Activated naive CD4-positive, alpha-beta T cell treated with anti-CD3 and anti-CD28 coated beads, Interleukin-2, amount 10 ng/mL, durations not matched to agents 7 days and 5 days (primary cell): ENCODE results near the gene CXCL8.
"Not testable (repeated sequence)": the region's sequence is repeated elsewhere in the genome, so short reads cannot be mapped to it uniquely, and the experiment has no call there.

Source experiments
- CTCF ChIA-PET: fragments of 350-600 bp; sonication (Branson Sonifier 250); formaldehyde crosslinking; loops from one replicate; lab custom pipeline; 2021; ENCODE audit warnings: antibody characterized with exemption; lab: Charles Lee
- DNase-seq: peaks from one replicate; pipeline ENCODE4 v3.0.0-alpha.2; 2020
- H3K27ac Mint-ChIP-seq: one replicate; pipeline ENCODE4 v1.8.0; 2021; ENCODE audit warnings: mild to moderate bottlenecking, moderate library complexity, mixed read lengths
- H3K27me3 Mint-ChIP-seq: one replicate; pipeline ENCODE4 v1.8.0; 2021; ENCODE audit warnings: mild to moderate bottlenecking, mixed read lengths
- H3K36me3 Mint-ChIP-seq: one replicate; pipeline ENCODE4 v1.8.0; 2021; ENCODE audit warnings: mixed read lengths
- H3K4me1 Mint-ChIP-seq: one replicate; pipeline ENCODE4 v1.8.0; 2021; ENCODE audit warnings: mixed read lengths
- H3K4me3 Mint-ChIP-seq: one replicate; pipeline ENCODE4 v1.8.0; 2021; ENCODE audit warnings: mild to moderate bottlenecking, moderate library complexity, mixed read lengths
- H3K9me3 Mint-ChIP-seq: one replicate; pipeline ENCODE4 v1.8.0; 2021; ENCODE audit warnings: mixed read lengths

Gene CXCL8

DNA sequence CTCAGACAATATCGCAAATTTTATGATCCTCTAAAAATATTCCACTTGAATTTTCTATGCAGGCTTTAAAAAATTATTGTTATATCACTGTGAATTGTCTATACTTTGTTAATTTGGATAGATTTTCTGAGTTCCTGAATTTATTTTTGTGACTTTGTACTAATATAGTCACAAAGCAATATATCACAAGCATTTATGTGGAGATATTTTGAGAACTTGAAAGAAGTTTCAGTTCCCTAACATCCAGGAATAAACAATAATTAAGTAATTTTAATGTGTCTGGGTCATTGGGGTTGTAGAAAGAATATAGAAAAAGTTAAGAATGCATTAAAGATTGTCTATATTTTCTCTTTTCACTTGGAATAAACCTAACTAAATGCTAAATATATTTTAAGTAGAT, 32.0 kb downstream of the CXCL8 start:
- H3K36me3 Mint-ChIP-seq, result no peaks in the 10 kb centered on the region
- H3K9me3 Mint-ChIP-seq, result no peaks in the 10 kb centered on the region
- H3K27me3 Mint-ChIP-seq, result no peaks in the 10 kb centered on the region
- no peak overlapping the region for H3K27ac Mint-ChIP-seq
- no peaks in the 10 kb centered on the region for H3K4me1 Mint-ChIP-seq
- CTCF ChIA-PET, result no interaction called here
- no peak overlapping the region for H3K4me3 Mint-ChIP-seq
- no peak for DNase-seq

DNA sequence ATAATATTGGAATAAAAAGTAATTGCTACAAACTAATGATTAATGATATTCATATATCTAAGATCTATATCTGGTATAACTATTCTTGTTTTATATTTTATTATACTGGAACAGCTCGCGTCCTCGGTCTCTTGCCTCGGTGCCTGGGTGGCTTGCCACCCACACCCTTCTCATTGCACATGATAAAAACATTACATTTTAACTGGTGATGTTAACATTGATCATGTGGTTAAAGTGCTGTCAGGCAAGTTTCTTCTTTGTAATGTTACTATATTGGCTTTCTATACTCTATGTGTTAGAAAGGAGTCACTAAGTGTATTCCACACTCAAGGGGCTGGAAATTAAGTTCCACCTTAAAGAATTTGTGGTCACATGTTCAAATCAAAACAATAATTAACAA, 34.0 kb downstream of the CXCL8 start:
- H3K4me3 Mint-ChIP-seq, H3K4me1 Mint-ChIP-seq, CTCF ChIA-PET, H3K27me3 Mint-ChIP-seq, H3K9me3 Mint-ChIP-seq, H3K27ac Mint-ChIP-seq, H3K36me3 Mint-ChIP-seq, DNase-seq: not testable (repeated sequence)

DNA sequence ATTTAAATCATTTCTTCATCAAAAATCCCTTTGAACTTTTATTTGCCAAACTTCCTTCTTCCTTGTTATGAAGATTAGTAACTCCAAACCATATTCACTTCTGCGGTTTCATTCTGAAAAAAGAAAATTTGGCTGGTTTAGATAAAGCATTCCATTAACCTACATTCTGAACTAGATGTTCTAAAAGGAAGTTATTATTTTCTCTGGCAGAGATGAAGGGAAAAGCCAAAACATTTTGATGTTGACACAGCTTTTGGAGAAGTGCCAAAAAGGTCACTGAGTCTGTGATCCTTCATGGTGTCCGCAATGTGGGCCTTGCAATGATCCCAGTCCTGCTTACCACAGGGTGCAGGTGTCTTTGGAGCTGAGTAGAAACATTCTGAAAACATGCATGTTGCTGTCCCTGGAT, 36.0 kb downstream of the CXCL8 start:
- Mint-ChIP-seq H3K4me1 (no peaks in the 10 kb centered on the region), H3K36me3 (no peaks in the 10 kb centered on the region), H3K9me3 (no peaks in the 10 kb centered on the region), H3K4me3 (no peak overlapping the region), H3K27me3 (no peaks in the 10 kb centered on the region), H3K27ac (no peak overlapping the region)
- no peak for DNase-seq
- CTCF ChIA-PET, result no interaction called here

DNA sequence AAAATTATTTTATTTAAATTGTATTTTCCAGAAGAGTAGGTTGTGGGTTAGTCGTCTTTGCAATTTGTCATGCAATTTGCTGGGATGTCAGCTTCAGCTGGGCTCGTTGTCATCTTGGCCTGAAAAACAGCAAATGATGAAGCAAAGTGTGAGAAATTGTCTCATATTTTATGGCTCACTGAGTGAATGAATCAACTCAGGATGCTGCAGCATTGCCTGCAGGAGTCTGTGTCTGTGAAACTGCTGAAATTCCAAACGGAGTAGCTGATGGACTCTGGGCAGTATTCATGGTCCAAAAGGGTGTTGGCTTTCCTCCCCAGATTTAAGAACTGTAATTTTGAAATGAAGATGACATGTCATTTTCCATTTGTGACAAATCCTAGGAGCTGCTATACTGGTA, 37.2 kb downstream of the CXCL8 start:
- Mint-ChIP-seq H3K36me3 (no peaks in the 10 kb centered on the region), H3K9me3 (no peaks in the 10 kb centered on the region), H3K27me3 (no peaks in the 10 kb centered on the region), H3K27ac (no peak overlapping the region), H3K4me3 (no peak overlapping the region), H3K4me1 (no peaks in the 10 kb centered on the region)
- DNase-seq, result no peak
- CTCF ChIA-PET, result no interaction called here

DNA sequence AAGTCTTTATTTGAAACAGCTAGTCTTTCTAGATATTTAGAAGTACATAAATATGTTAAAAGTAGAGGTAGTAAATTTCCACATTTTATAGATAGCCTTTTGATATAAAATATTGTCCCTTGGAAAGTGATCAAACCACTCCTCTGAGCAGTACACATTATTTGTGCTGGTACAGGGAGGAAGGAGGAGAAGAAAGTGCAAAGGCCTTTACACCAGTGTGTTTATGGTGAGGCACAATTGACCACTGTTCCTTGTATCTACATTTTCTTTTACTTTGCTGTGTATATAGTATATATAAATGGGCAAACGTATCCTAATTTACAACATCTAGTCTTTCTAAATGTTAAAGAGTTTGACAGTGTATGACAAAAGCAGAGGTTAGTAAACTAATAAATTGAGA, 39.9 kb downstream of the CXCL8 start:
- no peaks in the 10 kb centered on the region for H3K9me3 Mint-ChIP-seq
- H3K36me3 Mint-ChIP-seq, result no peaks in the 10 kb centered on the region
- CTCF ChIA-PET, result no interaction called here
- no peak for DNase-seq
- no peak overlapping the region for H3K27ac Mint-ChIP-seq
- H3K27me3 Mint-ChIP-seq, result no peaks in the 10 kb centered on the region
- H3K4me3 Mint-ChIP-seq, result no peak overlapping the region
- H3K4me1 Mint-ChIP-seq, result no peaks in the 10 kb centered on the region

DNA sequence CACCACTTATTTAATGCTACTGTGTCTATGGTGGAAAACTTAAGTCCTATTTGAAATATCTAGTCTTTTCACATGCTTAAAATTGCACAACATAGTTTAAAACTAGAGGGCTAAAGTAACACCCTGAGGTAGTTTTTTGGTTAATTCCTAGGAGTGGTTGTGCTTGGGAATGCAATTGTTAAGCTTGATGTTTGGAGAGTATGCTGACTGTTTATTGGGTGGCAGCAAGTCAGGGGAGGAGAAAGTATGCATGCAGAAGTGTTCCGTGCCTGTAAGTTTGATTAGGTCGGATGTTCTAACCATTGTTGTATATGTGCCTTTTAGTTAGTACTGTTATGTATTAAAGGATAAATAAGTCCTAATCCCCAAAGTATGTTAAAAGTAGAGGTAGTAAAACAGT, 40.5 kb downstream of the CXCL8 start:
- CTCF ChIA-PET, result no interaction called here

DNA sequence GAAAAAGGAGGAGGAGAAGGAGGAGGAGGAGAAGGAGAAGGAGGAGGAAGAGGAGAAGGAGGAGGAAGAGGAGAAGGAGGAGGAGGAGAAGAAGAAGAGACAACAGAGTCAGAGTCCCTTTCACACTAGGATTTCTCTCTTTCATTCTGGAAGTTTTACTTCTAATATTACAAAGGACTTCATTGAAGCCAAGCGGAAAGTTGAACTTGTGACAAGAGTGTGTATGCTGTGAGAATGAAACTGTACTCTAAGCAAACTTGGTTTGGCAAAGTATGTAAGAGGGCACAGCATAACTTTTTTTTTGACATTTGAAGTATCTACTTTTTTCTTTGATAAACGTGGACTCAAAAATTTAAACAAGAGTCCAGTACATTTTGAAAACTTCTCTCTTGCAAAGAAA, 48.0 kb downstream of the CXCL8 start:
- H3K9me3 Mint-ChIP-seq, result no peaks in the 10 kb centered on the region
- no peak overlapping the region for H3K27ac Mint-ChIP-seq
- no peak overlapping the region for H3K4me3 Mint-ChIP-seq
- no peaks in the 10 kb centered on the region for H3K36me3 Mint-ChIP-seq
- DNase-seq, result no peak
- CTCF ChIA-PET, result no interaction called here
- H3K4me1 Mint-ChIP-seq, result no peaks in the 10 kb centered on the region
- H3K27me3 Mint-ChIP-seq, result no peaks in the 10 kb centered on the region

More for the DNA sequence above, 40.5 kb downstream of the CXCL8 start:
- no peak overlapping the region for H3K27ac Mint-ChIP-seq
- no peaks in the 10 kb centered on the region for H3K9me3 Mint-ChIP-seq
- DNase-seq, result no peak
- no peaks in the 10 kb centered on the region for H3K27me3 Mint-ChIP-seq
- H3K36me3 Mint-ChIP-seq, result no peaks in the 10 kb centered on the region
- no peak overlapping the region for H3K4me3 Mint-ChIP-seq
- H3K4me1 Mint-ChIP-seq, result no peaks in the 10 kb centered on the region
